Measurements from ENCODE around the gene SEL1L3.

GRCh38 chr4:25847329-25847728, 15.5 kb downstream of the SEL1L3 start:
- TF ChIP-seq POLR2A (IDR thresholded peaks at IDR 0.05; ENCODE audit: low read length) (no peak), GATA1 (IDR thresholded peaks at IDR 0.05; ENCODE audit: low read depth, low read length) (no peak)
